H9 (cell line): ENCODE results near the gene OCRL. TPM values are rescaled to one million over a fixed set of nuclear protein-coding genes. Genes with fewer than 3 reads are reported as not detected.

Source experiments
- DNase-seq: peaks from one replicate; pipeline ENCODE4 v3.0.0-alpha.2; 2017
- H2AFZ ChIP-seq: one replicate; pipeline ENCODE4 v1.6.1; 2013; ENCODE audit warnings: mild to moderate bottlenecking, low read length, control low read depth, moderate library complexity
- H2AK5ac ChIP-seq: 2 replicates; pipeline ENCODE4 v1.6.1; 2013; ENCODE audit warnings: low read length, control low read depth, mixed read lengths; ENCODE audit not compliant: insufficient read length
- H2BK120ac ChIP-seq: one replicate; pipeline ENCODE4 v1.6.1; 2013; ENCODE audit warnings: low read depth, mild to moderate bottlenecking, low read length, control low read depth, inconsistent platforms; ENCODE audit not compliant: poor library complexity, severe bottlenecking
- H2BK12ac ChIP-seq: 2 replicates; pipeline ENCODE4 v1.6.1; 2013; ENCODE audit warnings: low read length, control low read depth, mixed read lengths, low read depth; ENCODE audit not compliant: insufficient read length
- H2BK15ac ChIP-seq: 2 replicates; pipeline ENCODE4 v1.6.1; 2013; ENCODE audit warnings: low read depth, low read length, control low read depth
- H2BK20ac ChIP-seq: one replicate; pipeline ENCODE4 v1.6.1; 2013; ENCODE audit warnings: low read depth, mild to moderate bottlenecking, low read length, control low read depth, inconsistent platforms; ENCODE audit not compliant: poor library complexity, severe bottlenecking
- H2BK5ac ChIP-seq: 2 replicates; pipeline ENCODE4 v1.6.1; 2013; ENCODE audit warnings: low read length, control low read depth, mixed read lengths; ENCODE audit not compliant: insufficient read length
- H3K14ac ChIP-seq: 2 replicates; pipeline ENCODE4 v1.6.1; 2013; ENCODE audit warnings: low read length, control low read depth; ENCODE audit not compliant: insufficient read depth
- H3K18ac ChIP-seq: 2 replicates; pipeline ENCODE4 v1.6.1; 2013; ENCODE audit warnings: low read depth, mild to moderate bottlenecking, mixed read lengths, low read length, control low read depth; ENCODE audit not compliant: insufficient read length
- H3K23ac ChIP-seq: 2 replicates; pipeline ENCODE4 v1.6.1; 2013; ENCODE audit warnings: low read length, control low read depth, mixed read lengths, low read depth; ENCODE audit not compliant: insufficient read length
- H3K23me2 ChIP-seq: 2 replicates; pipeline ENCODE4 v1.6.1; 2013; ENCODE audit warnings: low read depth, mild to moderate bottlenecking, mixed read lengths, low read length, control low read depth; ENCODE audit not compliant: insufficient read length, poor library complexity, severe bottlenecking
- H3K27ac ChIP-seq: 2 replicates; pipeline ENCODE4 v1.5.1; 2013; ENCODE audit warnings: low read length, control low read depth, mixed read lengths, low read depth; ENCODE audit not compliant: insufficient read length
- H3K27me3 ChIP-seq: 2 replicates; pipeline ENCODE4 v1.6.1; 2013; ENCODE audit warnings: low read length, control low read depth, inconsistent platforms; ENCODE audit not compliant: insufficient read depth
- H3K4ac ChIP-seq: 2 replicates; pipeline ENCODE4 v1.6.1; 2013; ENCODE audit warnings: low read depth, mild to moderate bottlenecking, control low read depth, inconsistent platforms, low read length, moderate library complexity
- H3K4me1 ChIP-seq: 2 replicates; pipeline ENCODE4 v1.6.1; 2013; ENCODE audit warnings: low read length, control low read depth, inconsistent platforms; ENCODE audit not compliant: insufficient read depth
- H3K4me2 ChIP-seq: 2 replicates; pipeline ENCODE4 v1.6.1; 2013; ENCODE audit warnings: low read length, control low read depth, mixed read lengths; ENCODE audit not compliant: insufficient read length, insufficient read depth
- H3K56ac ChIP-seq: 2 replicates; pipeline ENCODE4 v1.6.1; 2013; ENCODE audit warnings: low read depth, mild to moderate bottlenecking, mixed read lengths, low read length, control low read depth; ENCODE audit not compliant: insufficient read length
- H3K79me1 ChIP-seq: 2 replicates; pipeline ENCODE4 v1.6.1; 2013; ENCODE audit warnings: low read depth, mild to moderate bottlenecking, moderate library complexity, low read length, control low read depth, inconsistent platforms; ENCODE audit not compliant: insufficient read depth, poor library complexity, severe bottlenecking
- H3K79me2 ChIP-seq: 2 replicates; pipeline ENCODE4 v1.6.1; 2013; ENCODE audit warnings: low read length, control low read depth, inconsistent platforms; ENCODE audit not compliant: insufficient read depth
- H3K9ac ChIP-seq: 2 replicates; pipeline ENCODE4 v1.6.1; 2013; ENCODE audit warnings: low read length, control low read depth, mixed read lengths; ENCODE audit not compliant: insufficient read length; ENCODE audit errors: extremely low read depth
- H3K9me3 ChIP-seq: one replicate; pipeline ENCODE4 v1.6.1; 2013; ENCODE audit warnings: low read depth, low read length, inconsistent platforms; ENCODE audit not compliant: control insufficient read depth
- H3T11ph ChIP-seq: one replicate; pipeline ENCODE4 v1.6.1; 2013; ENCODE audit warnings: mild to moderate bottlenecking, low read length, control low read depth, inconsistent platforms
- H4K20me1 ChIP-seq: one replicate; pipeline ENCODE4 v1.6.1; 2013; ENCODE audit not compliant: control insufficient read depth, insufficient read length, insufficient read depth
- H4K5ac ChIP-seq: 2 replicates; pipeline ENCODE4 v1.6.1; 2013; ENCODE audit warnings: low read depth, mild to moderate bottlenecking, mixed read lengths, low read length, control low read depth; ENCODE audit not compliant: insufficient read length
- H4K8ac ChIP-seq: replicated peaks from 2 replicates; pipeline ENCODE4 v1.6.1; 2013; ENCODE audit warnings: low read length, control low read depth, mixed read lengths, low read depth; ENCODE audit not compliant: insufficient read length
- H4K91ac ChIP-seq: 2 replicates; pipeline ENCODE4 v1.6.1; 2013; ENCODE audit warnings: low read depth, mild to moderate bottlenecking, moderate library complexity, mixed read lengths, low read length, control low read depth; ENCODE audit not compliant: insufficient read length
- H3K27ac Mint-ChIP-seq, 3 experiments: 2 replicates in 2 of 3; 3 replicates in 1 of 3; pipeline ENCODE4 v1.8.0; 2020 to 2021; ENCODE audit warnings: mixed read lengths in 3 of 3, mild to moderate bottlenecking in 1 of 3, moderate library complexity in 1 of 3
- H3K27me3 Mint-ChIP-seq: 2 replicates; pipeline ENCODE4 v1.8.0; 2021; ENCODE audit warnings: low read depth, mild to moderate bottlenecking, moderate library complexity, mixed read lengths
- H3K36me3 Mint-ChIP-seq, 3 experiments: 2 replicates in 2 of 3; 3 replicates in 1 of 3; pipeline ENCODE4 v1.8.0; 2020 to 2021; ENCODE audit warnings: low read depth in 3 of 3, mixed read lengths in 3 of 3; ENCODE audit not compliant: insufficient read depth in 1 of 3
- H3K4me1 Mint-ChIP-seq, 2 experiments: 2 replicates each; pipeline ENCODE4 v1.8.0; 2020; ENCODE audit warnings: mixed read lengths in 2 of 2
- H3K4me3 Mint-ChIP-seq, 2 experiments: 2 replicates in 1 of 2; 3 replicates in 1 of 2; pipeline ENCODE4 v1.8.0; 2020 to 2021; ENCODE audit warnings: mild to moderate bottlenecking in 2 of 2, mixed read lengths in 2 of 2, moderate library complexity in 1 of 2
- H3K9me3 Mint-ChIP-seq, 2 experiments: 2 replicates in 1 of 2; 3 replicates in 1 of 2; pipeline ENCODE4 v1.8.0; 2020; ENCODE audit warnings: mild to moderate bottlenecking in 2 of 2, mixed read lengths in 2 of 2, moderate library complexity in 1 of 2
- WGBS: extraction: QIAGEN DNeasy Blood & Tissue Kit; methylation state at CpG from one replicate; pipeline ENCODE4 v1.1.7; 2013; ENCODE audit warnings: missing lambda C conversion rate, low lambda C conversion rate, mixed read lengths; ENCODE audit not compliant: insufficient read length; ENCODE audit errors: extremely low coverage; 5-methylcytosine and 5-hydroxymethylcytosine counted together
- total RNA-seq: library from RNA; stranded (reverse); gene quantifications from 2 replicates; pipeline ENCODE4 v1.2.1, GENCODE V29; 2021
- TF ChIP-seq, protein P1 (sequence below): fragments of 200-600 bp; sonication (generic); conservative IDR thresholded peaks from 3 replicates; pipeline ENCODE4 v1.8.0; 2021; ENCODE audit warnings: antibody characterized with exemption, mild to moderate bottlenecking

The OCRL gene
- total RNA-seq, 1 experiment from 2014 or later, result 31.4 TPM

- no CpG with 5 or more reads among the region's 1 CpG for WGBS
- H2BK5ac ChIP-seq, result no peak overlapping the region
- no peak overlapping the region for H3K4me3 Mint-ChIP-seq
- no peak overlapping the region for H4K5ac ChIP-seq
- no peak overlapping the region for H2BK20ac ChIP-seq
- no peak overlapping the region for H3K4me2 ChIP-seq
- no peaks in the 10 kb centered on the region for H3K4me1 ChIP-seq
- H3K14ac ChIP-seq, result no peak overlapping the region
- no peak overlapping the region for H3K27ac ChIP-seq
- H2AFZ ChIP-seq, result no peak overlapping the region
- H3K27me3 ChIP-seq, result no peaks in the 10 kb centered on the region
- no peak overlapping the region for H2BK15ac ChIP-seq
- no peak overlapping the region for H2BK12ac ChIP-seq
- H3K27ac Mint-ChIP-seq, result no peak overlapping the region
- no peak overlapping the region for H2BK120ac ChIP-seq
- H3K56ac ChIP-seq, result no peak overlapping the region
- no peaks in the 10 kb centered on the region for H3K4me1 Mint-ChIP-seq
- no peaks in the 10 kb centered on the region for H3K79me2 ChIP-seq
- no peak overlapping the region for H4K91ac ChIP-seq
- H3K23ac ChIP-seq, result no peak overlapping the region
- H3K18ac ChIP-seq, result no peak overlapping the region
- no peaks in the 10 kb centered on the region for H3K27me3 Mint-ChIP-seq
- no peaks in the 10 kb centered on the region; a peak in 1 of 5 replicates for H3K9me3 Mint-ChIP-seq
- no peaks in the 10 kb centered on the region for H3K9me3 ChIP-seq
- no peaks in the 10 kb centered on the region for H4K20me1 ChIP-seq
- no peak overlapping the region for H3T11ph ChIP-seq
- no peak overlapping the region for H4K8ac ChIP-seq
- H3K4ac ChIP-seq, result no peak overlapping the region
- H3K79me1 ChIP-seq, result no peaks in the 10 kb centered on the region
- H3K23me2 ChIP-seq, result no peaks in the 10 kb centered on the region
- H3K36me3 Mint-ChIP-seq, result peaks cover 27 to 71% (median 70%) of the 10 kb centered on the region in 3 experiments
- DNase-seq, result no peak
- no peak overlapping the region for H2AK5ac ChIP-seq
- TF ChIP-seq, protein P1, sequence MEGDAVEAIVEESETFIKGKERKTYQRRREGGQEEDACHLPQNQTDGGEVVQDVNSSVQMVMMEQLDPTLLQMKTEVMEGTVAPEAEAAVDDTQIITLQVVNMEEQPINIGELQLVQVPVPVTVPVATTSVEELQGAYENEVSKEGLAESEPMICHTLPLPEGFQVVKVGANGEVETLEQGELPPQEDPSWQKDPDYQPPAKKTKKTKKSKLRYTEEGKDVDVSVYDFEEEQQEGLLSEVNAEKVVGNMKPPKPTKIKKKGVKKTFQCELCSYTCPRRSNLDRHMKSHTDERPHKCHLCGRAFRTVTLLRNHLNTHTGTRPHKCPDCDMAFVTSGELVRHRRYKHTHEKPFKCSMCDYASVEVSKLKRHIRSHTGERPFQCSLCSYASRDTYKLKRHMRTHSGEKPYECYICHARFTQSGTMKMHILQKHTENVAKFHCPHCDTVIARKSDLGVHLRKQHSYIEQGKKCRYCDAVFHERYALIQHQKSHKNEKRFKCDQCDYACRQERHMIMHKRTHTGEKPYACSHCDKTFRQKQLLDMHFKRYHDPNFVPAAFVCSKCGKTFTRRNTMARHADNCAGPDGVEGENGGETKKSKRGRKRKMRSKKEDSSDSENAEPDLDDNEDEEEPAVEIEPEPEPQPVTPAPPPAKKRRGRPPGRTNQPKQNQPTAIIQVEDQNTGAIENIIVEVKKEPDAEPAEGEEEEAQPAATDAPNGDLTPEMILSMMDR, result no peak
- H3K9ac ChIP-seq, result no peak overlapping the region
Measured at GRCh38 chrX:129559783-129560182, 19.7 kb downstream of the OCRL start.
